Stimulated activated CD8-positive, alpha-beta memory T cell treated with anti-CD3 and anti-CD28 coated beads, Interleukin-12 subunit alpha, Interleukin-12 subunit beta, amount 100 ng/mL, for 4 hours (primary cell): ENCODE results near the gene SPEM3.

Experiments used
- DNase-seq: peaks from one replicate; pipeline ENCODE4 v3.0.0-alpha.2; 2020; ENCODE audit warnings: low read depth

Gene SPEM3

DNA sequence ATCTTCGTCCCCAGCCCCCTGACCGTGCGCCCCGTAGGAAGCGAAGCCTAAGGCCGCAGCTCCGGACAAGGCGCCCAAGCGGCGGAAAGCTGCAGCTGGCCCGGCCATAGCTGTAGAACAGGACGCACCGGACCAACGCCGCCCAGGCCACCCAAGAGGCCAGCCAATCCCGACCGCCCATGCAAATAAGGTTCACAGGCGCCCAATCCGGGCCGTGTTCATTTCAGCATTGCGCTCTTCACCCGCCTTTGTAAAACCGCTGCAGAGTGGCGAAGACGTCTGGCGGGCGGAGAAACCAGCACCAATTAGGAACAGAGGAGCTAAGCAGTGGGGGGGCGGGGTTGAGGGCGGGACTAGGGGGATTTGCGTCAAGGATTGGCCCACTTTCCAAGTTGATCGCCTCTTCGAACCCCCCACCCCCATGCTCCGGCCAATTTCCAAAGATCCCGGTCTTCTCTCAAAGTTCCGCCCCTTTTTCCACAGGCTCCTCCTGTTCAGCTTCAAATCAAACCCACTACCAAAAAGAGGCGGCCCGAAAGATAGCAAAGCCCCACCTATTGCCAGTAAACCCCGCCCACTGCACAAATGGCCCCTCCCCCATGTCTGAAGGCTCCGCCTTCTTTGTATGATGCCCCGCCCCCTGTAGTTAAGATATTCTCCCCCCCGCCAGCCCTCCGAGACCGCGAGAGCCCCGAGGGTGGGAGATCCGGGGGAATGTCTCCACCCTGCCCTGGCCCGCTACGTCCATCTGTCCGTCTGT, 24.5 kb upstream of the SPEM3 start, which contains the start of gene TMEM256:
TMEM256 (minus strand) TSS at position 121 of the 760 bp plus-strand sequence; CDS start at position 108, 13 bp downstream.
- peak; percentile 89 for DNase-seq

DNA sequence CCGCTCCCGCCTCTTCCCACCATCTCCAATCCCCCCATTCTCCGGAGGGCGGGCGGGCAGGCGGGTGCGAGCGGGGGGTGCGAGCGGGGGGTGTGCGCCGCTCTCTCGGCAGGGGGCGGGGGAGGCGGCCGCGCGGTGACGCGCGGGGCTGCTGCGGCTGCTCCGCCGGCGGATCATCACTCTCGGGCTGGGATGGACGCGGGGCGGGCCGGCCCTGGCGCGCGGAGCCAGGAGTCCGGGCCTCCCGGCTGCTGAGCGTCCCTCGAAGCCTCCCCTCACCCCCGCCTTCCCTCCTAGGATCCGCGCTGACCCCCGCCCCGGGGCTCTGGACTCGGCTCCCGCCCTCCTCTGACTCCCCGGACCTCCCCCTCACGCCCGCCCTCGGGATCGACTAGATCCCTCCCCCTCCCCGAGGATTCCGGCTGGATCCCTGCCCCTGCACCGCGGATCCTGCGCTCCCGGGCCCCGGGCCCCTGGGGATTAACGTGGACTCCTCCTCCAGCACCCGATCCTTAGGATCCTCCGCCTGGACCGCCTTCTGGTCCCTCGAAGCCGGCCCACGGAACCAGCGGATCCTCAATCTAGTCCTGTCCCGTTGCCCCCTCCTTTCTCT, 23.8 kb upstream of the SPEM3 start:
- peak; percentile 61 for DNase-seq

GRCh38 chr17:7405350-7406234, 23.1 kb upstream of the SPEM3 start:
- DNase-seq: no peak

- no peak for DNase-seq
Observed at GRCh38 chr17:7406235-7406825, 22.3 kb upstream of the SPEM3 start.

- DNase-seq: no peak
Observed at GRCh38 chr17:7407082-7407481, 21.6 kb upstream of the SPEM3 start.

DNA sequence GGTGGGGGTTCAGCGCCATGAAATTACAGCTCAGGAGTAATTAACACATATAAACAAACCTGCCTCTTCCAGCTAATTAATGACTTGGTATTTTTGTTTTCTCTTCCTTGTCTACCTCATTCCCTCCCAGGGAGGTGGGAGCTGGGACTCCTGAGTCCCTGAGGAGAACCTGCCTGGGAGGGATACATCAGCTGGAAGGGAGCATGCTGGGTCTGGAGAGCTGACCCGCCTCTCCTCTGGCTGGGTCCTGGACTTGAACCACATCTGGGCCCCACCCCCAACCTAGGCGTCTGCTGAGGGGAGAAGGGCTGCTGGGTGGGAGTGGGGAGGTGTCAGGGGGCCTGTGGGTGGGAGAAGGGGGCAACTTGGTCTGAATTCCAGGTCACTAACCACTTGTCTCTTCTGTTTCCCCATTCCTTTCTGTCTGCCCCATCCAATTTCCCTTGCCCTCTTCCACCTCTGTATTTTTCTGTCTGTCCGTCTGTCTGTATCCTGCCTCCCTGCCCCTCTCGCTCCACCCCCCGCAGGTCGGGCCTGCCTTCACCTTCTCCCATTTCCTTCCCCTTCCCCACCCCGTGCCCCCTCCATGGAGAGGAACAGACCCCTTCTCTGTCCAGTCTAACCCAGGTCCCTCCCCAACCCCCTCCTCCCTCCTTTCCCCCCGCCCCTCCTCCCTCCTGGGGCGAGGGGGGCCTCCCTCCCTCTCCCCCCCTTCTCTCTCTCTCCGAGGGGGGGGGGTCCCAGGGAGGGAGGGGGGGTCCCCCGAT, 21.0 kb upstream of the SPEM3 start, which contains the start of gene NLGN2:
NLGN2 (plus strand) TSS at position 361 of the 767 bp plus-strand sequence. CDS start 411 bp downstream, outside the sequence.
- DNase-seq: no peak

- no peak for DNase-seq
Observed at GRCh38 chr17:7408252-7408727, 20.4 kb upstream of the SPEM3 start.

DNA sequence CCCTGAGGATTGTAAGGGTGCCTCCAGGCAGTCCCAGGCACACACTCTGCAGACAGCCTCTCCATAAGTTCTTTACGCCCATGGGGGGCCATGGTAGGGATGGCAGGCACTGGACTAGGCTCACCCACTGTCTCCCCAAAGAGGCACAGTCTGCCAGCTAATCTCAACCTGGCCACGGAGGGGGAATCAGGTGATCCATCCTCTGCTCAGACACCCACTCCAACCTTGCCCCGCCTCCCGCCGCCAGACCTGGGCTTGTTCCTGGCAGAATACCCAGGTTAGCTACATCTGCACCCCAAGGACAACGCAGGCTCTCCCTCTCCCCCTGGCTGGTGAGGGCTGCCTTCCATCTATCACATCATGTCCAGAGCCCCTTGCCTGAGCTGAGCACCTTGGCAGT, 19.8 kb upstream of the SPEM3 start:
- no peak for DNase-seq

DNA sequence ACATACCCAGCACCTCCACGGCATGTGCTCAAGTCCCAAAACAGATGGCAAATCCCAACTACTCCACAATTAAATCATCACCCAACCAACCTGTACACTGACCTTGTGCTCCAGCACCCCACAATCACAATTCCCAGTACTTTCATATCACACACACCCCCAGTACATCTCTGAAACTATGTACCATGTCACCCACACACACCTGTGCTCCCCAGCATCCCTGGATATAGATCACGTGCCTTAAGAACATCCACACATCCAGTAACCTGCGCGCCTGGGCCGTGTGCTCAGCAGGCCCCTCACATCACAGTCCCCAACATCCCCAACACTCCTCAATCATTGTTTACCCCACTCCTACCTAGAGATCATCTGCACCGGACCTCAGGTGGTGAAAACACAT, 18.9 kb upstream of the SPEM3 start:
- DNase-seq: no peak

GRCh38 chr17:7410634-7411426, 17.8 kb upstream of the SPEM3 start:
- DNase-seq: no peak

- no peak for DNase-seq
Observed at GRCh38 chr17:7411427-7411750, 17.3 kb upstream of the SPEM3 start.

GRCh38 chr17:7413346-7413985, 15.2 kb upstream of the SPEM3 start:
- no peak for DNase-seq

DNA sequence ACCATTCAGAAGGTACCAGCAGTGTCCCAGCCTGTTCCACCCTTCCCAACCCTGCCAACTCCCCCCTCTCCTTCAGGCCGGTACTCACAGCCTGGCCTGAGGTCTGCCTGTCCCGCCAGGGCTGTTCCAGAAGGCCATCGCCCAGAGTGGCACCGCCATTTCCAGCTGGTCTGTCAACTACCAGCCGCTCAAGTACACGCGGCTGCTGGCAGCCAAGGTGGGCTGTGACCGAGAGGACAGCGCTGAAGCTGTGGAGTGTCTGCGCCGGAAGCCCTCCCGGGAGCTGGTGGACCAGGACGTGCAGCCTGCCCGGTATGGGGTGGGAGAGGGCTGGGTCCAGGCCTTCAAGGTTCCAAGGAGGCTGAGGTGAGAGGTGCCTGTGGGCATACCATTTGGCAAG, 13.8 kb upstream of the SPEM3 start:
- DNase-seq: no peak

GRCh38 chr17:7415784-7416183, 12.9 kb upstream of the SPEM3 start:
- no peak for DNase-seq

GRCh38 chr17:7416323-7416722, 12.3 kb upstream of the SPEM3 start:
- DNase-seq: no peak

DNA sequence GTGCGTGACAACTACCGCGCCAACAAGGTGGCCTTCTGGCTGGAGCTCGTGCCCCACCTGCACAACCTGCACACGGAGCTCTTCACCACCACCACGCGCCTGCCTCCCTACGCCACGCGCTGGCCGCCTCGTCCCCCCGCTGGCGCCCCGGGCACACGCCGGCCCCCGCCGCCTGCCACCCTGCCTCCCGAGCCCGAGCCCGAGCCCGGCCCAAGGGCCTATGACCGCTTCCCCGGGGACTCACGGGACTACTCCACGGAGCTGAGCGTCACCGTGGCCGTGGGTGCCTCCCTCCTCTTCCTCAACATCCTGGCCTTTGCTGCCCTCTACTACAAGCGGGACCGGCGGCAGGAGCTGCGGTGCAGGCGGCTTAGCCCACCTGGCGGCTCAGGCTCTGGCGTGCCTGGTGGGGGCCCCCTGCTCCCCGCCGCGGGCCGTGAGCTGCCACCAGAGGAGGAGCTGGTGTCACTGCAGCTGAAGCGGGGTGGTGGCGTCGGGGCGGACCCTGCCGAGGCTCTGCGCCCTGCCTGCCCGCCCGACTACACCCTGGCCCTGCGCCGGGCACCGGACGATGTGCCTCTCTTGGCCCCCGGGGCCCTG, 11.5 kb upstream of the SPEM3 start:
- no peak for DNase-seq

GRCh38 chr17:7418472-7419152, 10.0 kb upstream of the SPEM3 start:
- DNase-seq: no peak

GRCh38 chr17:7419819-7420610, 8.6 kb upstream of the SPEM3 start, which contains the start of gene SPEM1:
Gene SPEM1, plus strand, starts transcription at chr17:7420324. Its CDS starts 61 bp downstream, at chr17:7420385.
- DNase-seq: no peak
